GM19452 (cell line): Measurements from ENCODE around the gene CNTN5.

Experiments
- ATAC-seq: cut with Tn5 transposase; IDR thresholded peaks from one replicate; pipeline ENCODE4 v1.9.1; 2021; ENCODE audit not compliant: unreplicated experiment

The CNTN5 gene

DNA sequence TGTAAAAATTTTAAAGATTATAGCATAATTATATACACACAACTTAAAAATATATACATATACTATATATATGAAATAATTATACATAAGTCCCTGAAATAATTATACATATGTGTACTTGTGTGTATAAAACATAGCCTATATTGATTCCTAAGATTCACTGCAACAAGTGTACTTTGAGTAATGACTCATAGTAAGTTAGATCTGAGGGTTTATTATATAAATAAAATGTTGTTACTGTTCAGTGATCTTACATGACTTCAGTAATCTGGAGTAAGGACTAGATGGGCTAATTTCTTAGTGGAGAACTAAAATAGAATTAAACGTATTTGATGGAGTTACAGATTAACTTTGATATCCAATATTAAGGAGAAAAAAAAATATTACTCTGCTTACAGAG, 350.5 kb downstream of the CNTN5 start:
- no peak for ATAC-seq

DNA sequence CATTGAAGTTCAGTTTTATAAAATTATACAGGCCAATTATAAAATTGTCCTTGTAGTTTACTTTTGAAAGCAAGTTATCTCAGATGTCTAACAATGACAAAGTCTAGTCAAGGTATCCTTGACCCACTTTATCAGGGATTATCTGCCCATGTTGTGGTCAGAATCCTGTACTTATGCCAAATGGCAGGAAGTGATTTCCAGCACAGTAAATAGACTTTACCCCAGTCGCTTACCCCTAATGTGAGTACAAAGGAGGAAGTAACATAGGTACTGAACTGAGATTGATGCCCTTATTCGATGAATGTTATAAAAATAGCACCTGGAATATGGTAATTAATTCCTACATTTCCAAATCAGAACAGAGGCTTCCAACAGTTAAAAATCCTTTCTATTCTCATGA, 355.7 kb downstream of the CNTN5 start:
- no peak for ATAC-seq

DNA sequence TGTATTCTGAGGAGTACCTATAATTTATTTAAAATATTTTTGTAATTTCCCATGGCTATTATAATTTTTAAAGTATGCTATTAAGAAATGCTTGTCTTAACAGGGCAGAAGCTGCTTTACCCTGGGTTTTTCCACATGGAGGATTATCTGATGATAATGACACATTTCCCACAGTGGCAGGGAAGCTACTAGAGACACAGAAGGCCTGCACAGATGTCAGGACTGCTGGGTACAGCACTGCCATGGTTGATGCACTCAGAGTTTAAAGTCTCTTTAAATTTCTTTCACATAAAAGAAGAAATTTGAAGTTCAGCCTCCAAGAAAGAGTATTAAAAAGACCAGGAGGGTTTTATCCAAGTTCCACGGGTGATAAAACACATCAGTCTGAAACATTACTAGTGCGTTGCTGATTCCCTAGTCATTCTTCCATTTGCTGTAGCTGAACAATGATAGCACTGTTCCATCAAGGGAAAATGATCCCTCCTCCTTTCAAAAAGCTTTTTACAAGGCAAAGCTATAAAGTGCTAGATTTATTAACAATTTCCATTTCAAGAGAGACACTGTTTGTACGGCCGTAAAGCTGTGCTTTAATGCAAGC, 363.0 kb downstream of the CNTN5 start:
- ATAC-seq, result no peak

DNA sequence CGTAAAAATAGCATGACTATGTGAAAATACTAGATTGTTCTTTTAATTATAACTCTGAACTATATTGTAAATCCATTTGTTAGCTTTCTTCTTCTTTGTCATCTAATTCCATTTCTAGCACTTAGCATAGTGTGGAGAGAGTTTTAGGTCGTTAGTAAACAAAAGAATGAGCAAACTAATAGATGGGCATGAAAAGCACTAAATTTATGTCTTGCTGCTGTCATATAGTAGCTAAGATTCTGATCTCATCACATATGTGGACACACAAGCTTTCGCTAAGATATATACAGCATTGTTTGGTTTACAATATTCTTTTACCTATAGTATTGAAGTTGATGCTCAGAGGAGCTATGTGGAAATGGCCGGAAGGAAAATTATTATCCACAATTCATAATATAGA, 370.5 kb downstream of the CNTN5 start:
- ATAC-seq, result no peak

DNA sequence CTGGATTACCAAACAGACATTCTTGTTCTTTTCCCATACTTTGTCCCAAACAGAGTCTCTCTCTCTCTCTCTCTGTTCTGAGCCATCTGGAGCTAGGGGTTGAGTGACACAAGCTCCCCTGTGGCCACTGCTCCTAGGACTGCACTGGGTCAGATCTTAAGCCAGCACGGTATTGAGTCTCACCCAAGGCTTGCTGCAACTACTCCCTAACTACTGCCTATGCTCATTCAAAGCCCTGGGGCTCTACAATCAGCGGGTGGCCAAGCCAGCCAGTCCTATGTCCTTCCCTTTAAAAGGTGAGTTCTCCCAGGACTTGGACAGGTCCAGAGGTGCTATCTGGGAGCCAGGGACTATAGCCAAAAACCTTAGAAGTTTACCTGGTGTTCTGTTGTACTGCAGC, 385.6 kb downstream of the CNTN5 start:
- ATAC-seq, result no peak

DNA sequence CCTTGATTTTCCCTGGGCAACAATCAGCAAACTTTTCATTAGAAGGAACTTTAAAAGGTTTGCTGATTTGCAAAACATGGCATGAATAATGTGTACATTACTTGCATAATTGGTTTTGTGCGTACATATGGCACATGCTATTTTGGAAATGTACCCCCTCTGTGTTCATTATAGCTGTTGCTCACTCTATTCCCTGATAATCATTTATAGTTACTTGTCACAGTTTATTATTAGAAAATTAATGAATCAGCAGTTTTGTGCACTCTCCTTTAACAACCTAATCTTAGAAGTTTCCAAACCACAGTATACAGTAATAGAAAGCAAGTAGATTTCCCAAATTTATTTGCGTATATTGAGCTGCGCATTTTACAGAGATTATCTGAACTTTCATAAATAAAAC, 389.9 kb downstream of the CNTN5 start:
- ATAC-seq, result no peak

DNA sequence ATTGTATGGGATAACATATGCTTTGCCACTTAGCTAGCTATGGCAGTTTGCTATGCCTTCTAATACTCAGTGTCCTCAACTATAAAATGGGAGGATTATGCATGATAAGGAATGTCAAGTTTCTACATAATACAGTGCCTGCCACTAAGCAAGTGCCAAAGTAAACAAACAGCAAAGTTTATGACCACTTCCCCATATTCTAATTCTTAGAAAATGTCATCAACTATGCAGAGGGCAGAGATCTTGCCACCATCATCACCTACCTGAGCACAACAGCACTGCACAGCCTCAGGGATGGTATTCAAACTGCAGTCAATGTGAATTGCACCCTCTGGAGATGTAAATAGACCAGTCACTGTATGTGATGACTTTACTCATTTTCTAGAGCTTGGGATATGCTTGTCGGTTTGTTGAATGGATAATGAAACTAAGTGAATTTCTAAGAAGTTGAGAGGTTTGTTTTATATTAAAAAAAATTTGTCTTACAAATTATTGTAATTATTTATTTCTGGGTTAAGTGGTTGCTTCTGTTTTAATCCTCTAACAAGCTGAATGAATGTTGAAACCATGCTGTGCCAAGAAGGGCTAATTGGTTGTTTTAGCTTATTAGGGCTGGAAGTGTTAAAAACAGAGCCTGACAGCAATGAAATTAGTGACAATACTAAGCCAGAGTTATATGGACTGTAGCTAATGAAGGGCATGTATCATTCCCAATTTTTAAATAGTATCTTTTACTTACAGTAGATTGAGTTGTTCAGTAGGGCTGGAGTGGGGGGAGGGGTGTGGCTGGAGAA, 398.4 kb downstream of the CNTN5 start:
- no peak for ATAC-seq

DNA sequence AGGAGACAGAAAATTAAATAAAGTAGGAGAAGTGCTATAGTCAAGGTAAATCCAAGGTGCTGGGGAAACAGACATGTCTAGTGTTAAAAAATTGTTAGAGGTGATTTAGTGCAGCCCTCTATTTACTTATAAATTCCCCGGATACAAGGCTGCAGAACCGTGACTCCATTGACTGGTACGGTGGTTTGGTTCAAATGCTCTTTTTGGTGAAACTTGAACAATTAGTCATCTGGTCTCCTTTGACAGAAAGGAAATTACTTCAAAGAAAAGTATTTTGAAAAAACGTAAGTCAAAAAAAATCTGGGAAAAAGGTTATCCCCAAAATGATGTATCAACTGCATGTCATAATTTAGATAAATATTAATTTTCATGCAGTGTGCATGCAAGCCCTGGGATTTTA, 399.2 kb downstream of the CNTN5 start:
- no peak for ATAC-seq

DNA sequence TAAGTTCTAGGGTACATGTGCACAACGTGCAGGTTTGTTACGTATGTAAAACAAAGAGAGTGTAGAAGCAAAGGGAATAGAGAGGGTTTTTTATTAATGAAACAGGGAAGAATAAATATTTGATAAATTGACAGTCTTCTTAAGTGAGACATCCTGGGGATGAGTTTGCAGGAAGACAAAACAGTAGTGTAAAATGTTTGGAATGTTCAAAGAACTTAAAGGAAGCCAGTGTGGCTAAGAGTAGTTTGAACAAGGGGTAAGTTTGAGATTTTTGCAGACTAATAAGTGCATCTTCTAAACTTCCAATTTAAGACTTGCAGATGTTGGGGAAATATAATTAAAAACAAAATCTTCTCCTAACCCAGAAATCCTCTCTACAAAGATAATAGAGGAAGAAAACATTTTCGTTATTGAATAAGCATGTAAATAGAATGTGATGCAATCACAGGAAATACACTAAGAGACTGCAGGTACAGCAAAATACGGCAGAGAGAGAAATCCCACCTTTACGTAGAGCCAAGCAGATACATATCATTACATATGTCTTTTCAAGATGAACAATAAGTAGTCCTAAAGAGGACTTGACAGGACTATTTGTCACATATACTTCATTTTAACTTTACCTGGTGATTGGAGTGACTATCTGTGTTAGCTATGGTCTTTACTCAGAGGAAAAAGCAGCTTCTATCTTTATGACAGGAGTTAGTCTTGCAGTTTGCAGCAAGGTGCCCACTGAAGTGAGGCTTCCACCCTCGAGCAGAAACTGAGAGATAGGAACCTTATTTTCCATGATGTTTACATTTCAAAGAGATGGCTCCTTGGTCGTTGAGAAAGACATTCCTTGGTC, 402.1 kb downstream of the CNTN5 start:
- ATAC-seq, result no peak

DNA sequence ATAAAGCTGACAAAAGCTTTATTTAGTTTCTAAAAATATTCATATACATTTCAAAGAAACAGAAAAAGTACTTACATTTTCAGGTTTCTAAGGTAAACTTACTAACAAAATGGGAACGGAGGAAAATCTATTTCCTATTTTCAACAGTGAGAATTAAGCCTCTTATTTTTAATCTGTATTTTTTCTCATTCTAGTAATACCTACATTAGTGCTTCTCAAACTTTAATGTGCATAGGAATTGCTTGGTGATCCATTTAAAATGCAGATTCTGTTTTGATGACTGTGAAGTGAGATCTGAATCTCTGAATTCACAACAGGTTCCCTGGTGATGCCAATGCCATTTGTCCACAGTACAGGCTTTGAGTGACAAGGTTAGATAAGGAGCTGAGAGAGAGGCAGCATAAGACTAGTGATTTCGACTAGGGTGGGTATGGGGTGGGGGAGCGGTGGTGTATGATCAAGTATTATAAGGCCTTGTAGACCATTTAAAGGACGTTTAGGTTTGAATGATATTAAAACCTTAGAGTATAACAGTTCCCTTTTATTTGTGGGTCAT, 402.8 kb downstream of the CNTN5 start:
- ATAC-seq, result no peak

DNA sequence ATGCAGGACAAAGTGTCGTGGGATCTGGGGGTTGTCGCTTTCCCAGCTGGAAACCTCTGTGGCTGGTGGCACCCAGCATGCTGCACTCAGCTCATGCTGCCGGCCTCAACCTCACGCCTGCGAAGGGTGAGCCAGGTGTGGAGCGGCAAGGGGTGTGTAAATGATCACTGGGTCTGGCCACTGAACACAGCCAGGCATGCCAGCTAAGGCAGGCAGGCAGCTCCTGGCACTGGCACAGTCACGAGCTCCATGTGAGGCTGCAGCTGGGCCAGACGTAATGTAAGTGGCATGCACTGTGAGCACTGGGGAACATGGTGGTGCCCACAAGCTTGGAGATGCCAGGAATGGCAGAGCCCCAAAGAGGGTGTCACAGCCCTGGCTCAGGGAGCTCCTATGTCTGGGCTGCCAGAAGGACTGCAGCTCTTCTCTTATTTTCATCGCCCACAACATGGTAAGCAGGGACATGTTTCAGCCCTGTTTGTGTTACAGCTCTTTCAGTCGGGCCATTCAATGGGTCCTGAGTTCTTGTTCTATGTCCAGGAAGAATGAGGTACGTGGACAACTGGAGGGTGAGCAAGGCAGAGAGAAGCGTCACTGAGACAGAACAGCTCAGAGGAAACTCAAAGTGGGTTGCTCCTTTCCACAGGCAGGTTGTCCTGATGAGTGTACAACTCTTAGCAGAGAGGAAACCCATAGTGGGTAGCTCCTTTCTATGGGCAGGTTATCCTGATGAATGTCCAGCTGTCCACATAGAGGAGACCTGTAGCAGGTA, 403.8 kb downstream of the CNTN5 start:
- ATAC-seq, result no peak

DNA sequence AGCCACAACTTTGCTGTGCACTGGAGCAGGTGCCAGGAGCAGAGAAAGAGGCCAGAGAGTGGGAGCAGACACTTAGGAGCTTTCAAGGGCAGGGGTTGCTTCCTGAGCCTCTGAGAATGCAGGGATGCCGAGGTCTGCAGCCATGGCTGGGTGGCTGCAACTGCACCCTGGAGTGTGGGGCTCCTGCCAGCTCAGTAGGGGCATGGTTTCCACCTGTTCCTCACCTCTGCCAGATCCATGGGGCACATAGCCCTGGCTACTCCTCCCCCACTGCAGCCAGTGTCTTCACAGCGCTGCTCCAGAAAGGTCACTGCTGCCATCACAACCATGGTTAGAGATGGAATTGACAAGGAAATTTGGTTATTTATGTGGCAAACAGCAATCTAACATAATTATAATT, 404.8 kb downstream of the CNTN5 start:
- ATAC-seq, result no peak

DNA sequence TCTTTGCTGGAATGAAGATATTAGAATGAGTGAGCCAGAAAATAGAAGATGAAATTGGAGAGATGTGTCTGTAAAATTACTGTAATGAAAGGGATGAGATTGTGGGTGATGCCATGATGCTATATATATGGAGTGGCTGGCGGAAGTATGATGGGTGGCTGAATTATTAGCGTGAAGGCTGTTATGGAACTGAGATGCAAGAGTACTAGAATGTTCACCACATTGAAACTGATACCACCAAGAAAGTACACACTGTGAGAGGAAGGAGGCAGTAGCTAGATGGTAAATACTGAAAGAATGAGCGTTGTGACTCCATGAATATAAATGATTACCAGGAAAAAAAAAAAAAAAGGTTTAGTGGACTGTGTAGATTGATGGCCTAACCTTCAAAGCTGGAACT, 411.9 kb downstream of the CNTN5 start:
- no peak for ATAC-seq

DNA sequence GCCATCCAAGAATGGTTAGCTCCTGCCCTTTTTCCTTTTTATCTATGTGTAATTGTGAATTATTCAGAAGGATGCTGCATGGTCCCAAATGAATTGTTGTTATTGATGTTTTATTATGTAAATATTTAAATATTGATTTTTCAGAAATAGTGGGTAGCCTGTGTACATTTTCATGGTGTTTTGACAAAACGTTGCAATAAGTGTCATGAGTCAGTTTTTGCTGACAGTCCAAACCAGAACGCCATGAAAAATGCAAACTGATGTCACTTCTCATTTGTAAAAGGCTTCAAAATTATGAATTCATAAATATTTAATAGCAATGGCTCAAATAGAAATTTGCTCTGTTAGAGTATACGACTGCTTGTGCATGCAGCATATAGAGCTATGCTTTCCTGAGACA, 422.5 kb downstream of the CNTN5 start:
- ATAC-seq, result no peak

DNA sequence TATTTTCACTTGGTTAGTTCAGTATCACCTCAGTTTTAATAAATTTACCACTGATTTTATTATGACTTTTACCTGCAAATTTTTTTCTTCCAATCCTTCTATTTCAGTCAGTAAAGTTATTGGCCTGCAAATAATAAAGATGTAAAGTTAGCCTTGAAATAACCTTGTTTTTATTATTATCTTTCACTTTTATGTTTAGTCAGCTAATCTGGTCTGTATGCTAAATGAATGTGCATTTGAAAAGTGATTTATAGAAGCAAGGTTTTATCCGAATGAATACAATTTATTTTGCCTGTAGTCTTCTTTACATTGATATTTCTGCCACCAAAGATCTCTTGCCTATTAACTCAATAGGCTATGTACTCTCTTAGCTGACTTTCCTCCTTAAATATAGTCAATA, 425.7 kb downstream of the CNTN5 start:
- ATAC-seq, result no peak

DNA sequence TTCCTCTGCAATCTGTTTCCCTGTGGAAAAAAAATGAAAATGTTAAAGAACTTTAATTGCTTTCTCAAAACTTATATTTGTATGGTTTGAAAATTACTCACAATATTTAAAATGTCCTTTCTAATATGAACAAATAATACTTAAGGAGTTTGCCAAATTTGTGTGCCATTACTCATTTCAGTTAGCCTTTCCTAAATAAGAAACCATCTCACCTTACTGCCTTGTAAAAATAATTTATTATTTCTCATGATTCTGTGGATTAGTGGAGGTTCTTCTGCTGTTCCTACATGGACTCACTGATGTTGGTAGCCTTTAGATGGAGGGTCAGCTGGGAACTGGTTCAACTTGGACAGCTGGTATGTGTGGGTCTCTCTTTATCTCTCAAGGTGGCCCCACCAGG, 428.6 kb downstream of the CNTN5 start:
- ATAC-seq, result no peak

DNA sequence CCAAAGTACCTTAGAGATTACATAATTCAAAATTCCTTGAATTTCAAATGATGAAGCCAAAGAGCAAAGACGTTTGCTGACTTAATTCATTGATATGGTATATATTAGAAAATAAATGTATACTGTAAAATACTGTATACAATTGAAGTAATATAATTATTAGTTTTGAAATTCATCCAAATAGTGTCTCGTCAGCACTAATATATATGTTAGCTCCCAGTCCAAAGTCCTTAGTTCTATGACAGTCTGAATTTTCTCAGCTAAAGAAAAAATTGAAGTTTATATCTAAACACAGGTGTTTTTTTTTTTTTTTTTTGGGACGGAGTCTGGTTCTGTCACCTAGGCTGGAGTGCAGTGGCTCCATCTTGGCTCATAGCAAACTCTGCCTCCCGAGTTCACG, 431.3 kb downstream of the CNTN5 start:
- no peak for ATAC-seq

DNA sequence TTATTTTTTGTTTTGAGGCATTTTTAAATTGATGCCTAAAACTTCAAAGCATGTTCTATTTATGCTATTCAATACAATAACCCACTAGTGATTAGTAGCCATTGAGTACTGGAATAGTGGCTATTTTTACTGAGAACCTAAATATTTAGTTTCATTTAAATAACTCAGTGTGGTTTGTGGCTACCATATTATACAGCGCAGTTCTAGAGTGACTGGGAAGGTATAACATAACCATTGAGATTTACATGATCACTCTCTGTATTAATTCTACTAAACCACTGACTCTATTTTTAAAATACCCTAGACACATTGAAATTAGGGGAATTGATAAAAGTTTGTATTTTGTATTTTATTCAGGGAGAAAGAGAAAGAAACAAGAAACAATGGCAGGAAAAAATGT, 441.2 kb downstream of the CNTN5 start:
- ATAC-seq, result no peak

DNA sequence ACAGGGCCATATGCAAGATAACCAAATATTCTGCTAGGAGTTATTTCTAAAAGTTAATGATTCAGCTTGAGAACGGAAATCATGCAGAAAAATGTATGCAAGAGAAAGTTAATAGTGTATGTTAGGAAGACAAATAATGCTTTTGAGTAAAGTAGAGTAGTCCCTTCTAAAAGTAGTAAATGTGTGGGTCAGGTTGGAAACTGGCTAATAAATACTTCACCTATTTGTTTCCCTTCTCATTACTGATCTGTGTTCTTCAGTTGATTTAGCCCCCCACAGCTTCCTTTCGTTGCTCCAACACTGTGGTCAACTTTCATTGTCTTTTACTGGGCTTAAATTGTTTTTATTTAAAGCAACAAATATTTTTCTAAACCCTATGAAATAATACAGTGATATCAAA, 444.2 kb downstream of the CNTN5 start:
- no peak for ATAC-seq

DNA sequence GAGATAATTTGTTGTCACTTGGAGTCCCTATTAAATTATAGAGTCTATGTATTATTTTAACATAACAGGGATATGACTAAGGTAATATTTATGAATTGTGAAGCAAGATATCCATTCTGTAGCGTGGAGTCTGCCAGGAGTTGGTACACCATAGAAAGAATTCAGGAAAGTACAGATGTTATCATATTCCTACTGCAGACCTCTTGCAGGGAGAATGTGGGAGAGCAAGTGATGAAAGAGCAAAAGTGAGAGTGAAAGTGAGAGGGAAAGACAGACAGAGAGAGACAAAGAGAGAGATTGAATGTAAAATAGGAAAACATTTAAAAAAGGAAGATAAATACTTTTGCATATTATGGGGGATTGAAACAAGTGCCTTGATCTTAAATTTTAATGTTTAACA, 468.8 kb downstream of the CNTN5 start:
- ATAC-seq, result no peak

DNA sequence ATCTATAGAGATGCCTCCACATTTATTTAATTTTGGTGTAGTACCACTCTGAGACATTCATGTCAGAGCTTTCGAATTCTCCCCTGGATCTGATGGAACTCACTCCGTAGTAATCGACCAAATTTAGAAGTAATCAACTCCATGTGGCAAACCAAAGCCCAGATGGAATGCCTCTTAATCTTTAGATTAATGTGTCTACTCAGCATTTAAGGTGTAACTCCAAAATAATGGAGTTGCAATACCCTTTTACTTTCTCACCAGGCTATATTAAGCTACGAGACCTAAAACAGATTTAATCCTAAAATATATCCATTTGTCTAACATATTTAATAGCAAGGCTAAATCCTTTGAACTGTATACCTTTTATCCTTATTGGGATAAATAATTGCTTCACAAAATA, 473.3 kb downstream of the CNTN5 start:
- ATAC-seq, result no peak
